Endothelial cell of umbilical vein (primary cell): ENCODE data around the gene PARP1. TPM values are rescaled to one million over a fixed set of nuclear protein-coding genes. Genes with fewer than 3 reads are reported as not detected.

Experiments
- BruUV-seq: library from RNA; stranded (reverse); fragments of 400-500 nt; replicated peaks from 2 replicates; lab custom pipeline; 2021; lab: Mats Ljungman, UMichigan
- CTCF ChIA-PET: fragments of 300-600, 350-600 bp; sonication (Branson Sonifier 250); formaldehyde crosslinking; loops from one replicate; lab custom pipeline; 2021; ENCODE audit warnings: antibody characterized with exemption, inconsistent platforms; lab: Charles Lee
- POLR2A ChIA-PET: fragments of 300-600, 350-600 bp; sonication (Branson Sonifier 250); formaldehyde crosslinking; loops from one replicate; lab custom pipeline; 2021; ENCODE audit warnings: antibody characterized with exemption, inconsistent platforms; lab: Charles Lee
- DNase-seq: peaks from one replicate; pipeline ENCODE4 v3.0.0-alpha.2; 2011; ENCODE audit warnings: low read depth, low spot score
- FAIRE-seq: peaks from 2 replicates; lab custom pipeline; 2011; peaks lifted over from hg19 to GRCh38; lab: Jason Lieb, UNC
- H2AFZ ChIP-seq: 2 replicates; pipeline ENCODE4 v1.6.0; 2012; ENCODE audit warnings: low read depth, low read length, control low read depth, inconsistent platforms
- H3K27ac ChIP-seq: 2 replicates; pipeline ENCODE4 v1.5.1; 2011; ENCODE audit warnings: low read depth, mild to moderate bottlenecking, control low read depth, low read length, moderate library complexity; ENCODE audit not compliant: insufficient read depth
- H3K27me3 ChIP-seq, 2 experiments: 2 replicates each; pipeline versions ENCODE4 v1.6.0 to v1.6.1; 2011; ENCODE audit warnings: low read length in 2 of 2, mixed read lengths in 1 of 2; ENCODE audit not compliant: control insufficient read depth in 2 of 2, insufficient read depth in 2 of 2
- H3K36me3 ChIP-seq, 2 experiments: 2 replicates in 1 of 2; 3 replicates in 1 of 2; pipeline ENCODE4 v1.5.1; 2011; ENCODE audit warnings: low read length in 2 of 2, mild to moderate bottlenecking in 1 of 2, moderate library complexity in 1 of 2; ENCODE audit not compliant: control insufficient read depth in 2 of 2, insufficient read depth in 2 of 2; ENCODE audit errors: extremely low read depth in 1 of 2
- H3K4me1 ChIP-seq: 3 replicates; pipeline ENCODE4 v1.5.1; 2011; ENCODE audit warnings: mild to moderate bottlenecking, low read length; ENCODE audit not compliant: control insufficient read depth, insufficient read depth; ENCODE audit errors: extremely low read depth
- H3K4me2 ChIP-seq: 2 replicates; pipeline ENCODE4 v1.6.1; 2011; ENCODE audit warnings: low read length, control low read depth, mixed read lengths; ENCODE audit not compliant: insufficient read depth
- H3K4me3 ChIP-seq, 3 experiments: fragments of 200-600 bp in 1 of 3; sonication (generic), shearing (Covaris generic) in 1 of 3; replicated peaks in 1 of 3; 2 replicates each; pipeline ENCODE4 v1.5.1; 2011 to 2016; ENCODE audit warnings: control low read depth in 3 of 3, low read length in 3 of 3, mild to moderate bottlenecking in 2 of 3, inconsistent platforms in 1 of 3, low read depth in 1 of 3, moderate library complexity in 1 of 3; ENCODE audit not compliant: insufficient read depth in 1 of 3
- H3K79me2 ChIP-seq: 2 replicates; pipeline ENCODE4 v1.6.0; 2012; ENCODE audit warnings: low read length, inconsistent platforms; ENCODE audit not compliant: control insufficient read depth, insufficient read depth
- H3K9ac ChIP-seq: replicated peaks from 2 replicates; pipeline ENCODE3; 2011; ENCODE audit warnings: low read length, control low read depth; ENCODE audit not compliant: insufficient read depth; ENCODE audit errors: extremely low read depth
- H3K9me1 ChIP-seq: replicated peaks from 3 replicates; pipeline ENCODE4 v1.6.0; 2011; ENCODE audit warnings: mild to moderate bottlenecking, low read length; ENCODE audit not compliant: control insufficient read depth, insufficient read depth; ENCODE audit errors: extremely low read depth
- H3K9me3 ChIP-seq: replicated peaks from 2 replicates; pipeline ENCODE4 v1.5.1; 2012; ENCODE audit warnings: low read length, inconsistent platforms; ENCODE audit not compliant: control insufficient read depth, insufficient read depth
- H4K20me1 ChIP-seq: replicated peaks from 2 replicates; pipeline ENCODE3; 2011; ENCODE audit warnings: mild to moderate bottlenecking, low read length; ENCODE audit not compliant: control insufficient read depth, insufficient read depth; ENCODE audit errors: extremely low read depth
- EZH2 ChIP-seq: IDR thresholded peaks from 2 replicates; pipeline ENCODE4 v1.6.1; 2012; ENCODE audit warnings: borderline replicate concordance, low read depth, mild to moderate bottlenecking, moderate library complexity, low read length, inconsistent platforms; ENCODE audit not compliant: severe bottlenecking
- FOS ChIP-seq: IDR thresholded peaks from 2 replicates; pipeline ENCODE4 v1.6.1; 2011; ENCODE audit warnings: mild to moderate bottlenecking, low read length, moderate library complexity, borderline replicate concordance; ENCODE audit not compliant: insufficient read depth
- GATA2 ChIP-seq: IDR thresholded peaks from 2 replicates; pipeline ENCODE4 v1.7.0; 2011; ENCODE audit warnings: low read depth, mild to moderate bottlenecking, moderate library complexity, mixed read lengths, low read length; ENCODE audit not compliant: insufficient read length, insufficient read depth
- JUN ChIP-seq: IDR thresholded peaks from 2 replicates; pipeline ENCODE4 v1.6.1; 2011; ENCODE audit warnings: borderline replicate concordance, low read depth; ENCODE audit not compliant: insufficient read length, insufficient read depth
- MYC ChIP-seq: IDR thresholded peaks from one replicate; pipeline ENCODE4 v1.6.1; 2011; ENCODE audit warnings: mild to moderate bottlenecking, low read depth, low read length
- POLR2A ChIP-seq: IDR thresholded peaks from 2 replicates; pipeline ENCODE4 v1.6.1; 2012; ENCODE audit warnings: low read depth, mild to moderate bottlenecking, control low read depth, low read length
- POLR2AphosphoS5 ChIP-seq: IDR thresholded peaks from 2 replicates; pipeline ENCODE4 v1.6.1; 2012; ENCODE audit warnings: low read depth, mild to moderate bottlenecking, control low read depth, low read length, moderate library complexity; ENCODE audit not compliant: insufficient read depth
- dilution Hi-C: fragments of 300-500 bp; cut with MboI; formaldehyde crosslinking; loops from one replicate; pipeline ENCODE4 v1.15.0; 2019; ENCODE audit warnings: low sequenced_read_pairs; ENCODE audit not compliant: extremely low pct_ligation_motif_present
- intact Hi-C: fragments of 100-400 bp; cut with micrococcal nuclease; formaldehyde crosslinking; loops from one replicate; pipeline ENCODE4 v1.10.0; 2022
- polyA plus RNA-seq, 4 experiments: library from polyadenylated mRNA; depleted of rRNA in 3 of 4; stranded (reverse) in 3 of 4; unstranded in 1 of 4; fragments of >200 nt; gene quantifications; 2 replicates each; pipeline versions ENCODE4 v1.2.1 to v1.2.3, GENCODE V29; 2011 to 2012; ENCODE audit warnings: missing spikeins in 1 of 4
- total RNA-seq: library from RNA; stranded (reverse); gene quantifications from 2 replicates; pipeline ENCODE4 v1.2.3, GENCODE V29; 2021
- TF ChIP-seq, protein P1 (sequence below), 2 donors: IDR thresholded peaks; 1 replicate in 1 of 2; 2 replicates in 1 of 2; pipeline ENCODE4 v1.5.1; 2011; ENCODE audit warnings: low read length in 2 of 2, mild to moderate bottlenecking in 2 of 2, moderate library complexity in 2 of 2, control low read depth in 1 of 2, inconsistent platforms in 1 of 2, low read depth in 1 of 2; ENCODE audit not compliant: insufficient read depth in 1 of 2; ENCODE audit errors: extremely low read depth in 1 of 2
- TF ChIP-seq, protein P2 (sequence below): IDR thresholded peaks from 2 replicates; pipeline ENCODE4 v1.6.1; 2011; ENCODE audit not compliant: insufficient read depth, insufficient read length

PARP1 gene
- total and polyA plus RNA-seq, 2 donors (not counting 3 experiments of a cell fraction or from before 2014, with no cell fraction given): 136 to 160 TPM

DNA sequence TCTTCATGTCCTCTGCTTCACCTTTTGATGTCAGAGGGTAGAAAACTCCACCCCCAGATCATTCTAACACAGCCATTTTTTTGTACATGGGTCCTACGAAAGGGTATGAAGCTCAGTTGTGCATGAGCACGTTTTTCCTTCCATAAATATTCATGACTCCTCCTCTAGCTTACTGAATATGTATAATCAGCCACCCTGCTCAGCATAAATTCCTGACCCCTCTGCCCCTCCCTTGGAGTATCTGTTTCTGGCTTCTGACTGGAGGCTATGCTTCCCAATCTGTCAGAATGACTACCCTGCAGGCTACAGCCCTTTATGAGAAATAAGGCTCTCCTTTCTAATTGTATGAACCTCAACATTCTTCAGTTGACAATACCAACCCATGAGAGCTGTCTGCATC, 42.8 kb upstream of the PARP1 start:
- dilution Hi-C loops (no loop called here), intact Hi-C loops (loop anchor here (2.0 kb wide), 1 partner anchor 24 kb away; no protein-coding TSS in a partner anchor)
- H3K9me1 ChIP-seq: no peaks in the 10 kb centered on the region
- POLR2A ChIA-PET: no interaction called here
- H3K4me3 ChIP-seq: no peak overlapping the region
- H3K27ac ChIP-seq: no peak overlapping the region
- no peak for TF ChIP-seq GATA2
- TF ChIP-seq, protein P1, sequence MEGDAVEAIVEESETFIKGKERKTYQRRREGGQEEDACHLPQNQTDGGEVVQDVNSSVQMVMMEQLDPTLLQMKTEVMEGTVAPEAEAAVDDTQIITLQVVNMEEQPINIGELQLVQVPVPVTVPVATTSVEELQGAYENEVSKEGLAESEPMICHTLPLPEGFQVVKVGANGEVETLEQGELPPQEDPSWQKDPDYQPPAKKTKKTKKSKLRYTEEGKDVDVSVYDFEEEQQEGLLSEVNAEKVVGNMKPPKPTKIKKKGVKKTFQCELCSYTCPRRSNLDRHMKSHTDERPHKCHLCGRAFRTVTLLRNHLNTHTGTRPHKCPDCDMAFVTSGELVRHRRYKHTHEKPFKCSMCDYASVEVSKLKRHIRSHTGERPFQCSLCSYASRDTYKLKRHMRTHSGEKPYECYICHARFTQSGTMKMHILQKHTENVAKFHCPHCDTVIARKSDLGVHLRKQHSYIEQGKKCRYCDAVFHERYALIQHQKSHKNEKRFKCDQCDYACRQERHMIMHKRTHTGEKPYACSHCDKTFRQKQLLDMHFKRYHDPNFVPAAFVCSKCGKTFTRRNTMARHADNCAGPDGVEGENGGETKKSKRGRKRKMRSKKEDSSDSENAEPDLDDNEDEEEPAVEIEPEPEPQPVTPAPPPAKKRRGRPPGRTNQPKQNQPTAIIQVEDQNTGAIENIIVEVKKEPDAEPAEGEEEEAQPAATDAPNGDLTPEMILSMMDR (IDR thresholded peaks at IDR 0.05; ENCODE audit: extremely low read depth in 1 of 2, insufficient read depth in 1 of 2, low read depth in 1 of 2, low read length in 2 of 2): no peak
- no peak for TF ChIP-seq JUN
- TF ChIP-seq POLR2AphosphoS5: no peak
- TF ChIP-seq FOS: no peak
- TF ChIP-seq MYC: no peak
- TF ChIP-seq, protein P2, sequence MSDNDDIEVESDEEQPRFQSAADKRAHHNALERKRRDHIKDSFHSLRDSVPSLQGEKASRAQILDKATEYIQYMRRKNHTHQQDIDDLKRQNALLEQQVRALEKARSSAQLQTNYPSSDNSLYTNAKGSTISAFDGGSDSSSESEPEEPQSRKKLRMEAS: no peak
- TF ChIP-seq EZH2: no peak
- no peak for TF ChIP-seq POLR2A
- no peaks in the 10 kb centered on the region for H3K9me3 ChIP-seq
- no peak overlapping the region for H3K9ac ChIP-seq
- H3K36me3 ChIP-seq: no peaks in the 10 kb centered on the region
- DNase-seq (no peak), FAIRE-seq (no peak)
- no peak overlapping the region for H2AFZ ChIP-seq
- BruUV-seq: no TSS peak
- no peaks in the 10 kb centered on the region for H3K79me2 ChIP-seq
- CTCF ChIA-PET: no interaction called here
- no peaks in the 10 kb centered on the region for H3K4me1 ChIP-seq
- peaks cover 0 to 6% of the 10 kb centered on the region in 2 experiments for H3K27me3 ChIP-seq
- no peaks in the 10 kb centered on the region for H4K20me1 ChIP-seq
- H3K4me2 ChIP-seq: no peak overlapping the region
